Measurements from ENCODE around the gene NRCAM. TPM values are rescaled to one million over a fixed set of nuclear protein-coding genes. Genes with fewer than 3 reads are reported as not detected.

Gene NRCAM
- polyA plus RNA-seq, 3 donors: not detected

GRCh38 chr7:108299251-108299973 lies 156.8 kb downstream of the NRCAM start:
- Histone ChIP-seq H3K27ac (ENCODE audit: low read depth in 1 of 2, low read length in 2 of 2) (no peak overlapping the region), H3K4me3 (replicated peaks in 1 of 3; ENCODE audit: low read depth in 2 of 3, low read length in 3 of 3) (no peak overlapping the region), H4K20me1 (ENCODE audit: insufficient read depth, low read length) (no peaks in the 10 kb centered on the region), H3K9me3 (replicated peaks in 1 of 2; ENCODE audit: control insufficient read depth in 1 of 2, insufficient read depth in 1 of 2, low read length in 2 of 2) (no peaks in the 10 kb centered on the region), H2AFZ (ENCODE audit: insufficient read depth, low read depth, low read length, poor library complexity, severe bottlenecking) (no peak overlapping the region), H3K27me3 (ENCODE audit: control insufficient read depth in 2 of 2, insufficient read depth in 2 of 2, low read length in 2 of 2) (no peaks in the 10 kb centered on the region), H3K79me2 (ENCODE audit: insufficient read depth, low read length) (no peaks in the 10 kb centered on the region), H3K4me2 (replicated peaks; ENCODE audit: extremely low read depth, low read length, poor library complexity, severe bottlenecking) (no peak overlapping the region), H3K9ac (ENCODE audit: insufficient read depth, low read length, poor library complexity, severe bottlenecking) (no peak overlapping the region), H3K36me3 (replicated peaks in 1 of 2; ENCODE audit: control insufficient read depth in 1 of 2, insufficient read depth in 2 of 2, low read length in 2 of 2) (no peaks in the 10 kb centered on the region), H3K4me1 (ENCODE audit: control insufficient read depth in 1 of 2, insufficient read depth in 2 of 2, low read length in 2 of 2) (no peaks in the 10 kb centered on the region)
- Mint-ChIP-seq H3K9me3 (peaks cover 0 to 3% (median 1%) of the 10 kb centered on the region in 7 donors), H3K27ac (no peak overlapping the region), H3K27me3 (ENCODE audit: low read depth in 3 of 3) (peaks cover 0 to 4% (median 4%) of the 10 kb centered on the region in 3 donors), H3K4me1 (peaks cover 4% of the 10 kb centered on the region), H3K4me3 (no peak overlapping the region), H3K36me3 (no peaks in the 10 kb centered on the region)
- intact Hi-C loops (cut with micrococcal nuclease): no loop called here
- WGBS (ENCODE audit: insufficient coverage): 96% methylated on average over 3 of the region's 8 CpGs
- TF ChIP-seq CTCF (IDR thresholded peaks at IDR 0.05): no peak
- DNase-seq: no peak

- Histone ChIP-seq H3K9me3 (replicated peaks in 1 of 2; ENCODE audit: control insufficient read depth in 1 of 2, insufficient read depth in 1 of 2, low read length in 2 of 2) (no peaks in the 10 kb centered on the region), H3K27ac (ENCODE audit: low read depth in 1 of 2, low read length in 2 of 2) (no peak overlapping the region), H2AFZ (ENCODE audit: insufficient read depth, low read depth, low read length, poor library complexity, severe bottlenecking) (no peak overlapping the region), H3K79me2 (ENCODE audit: insufficient read depth, low read length) (no peaks in the 10 kb centered on the region), H3K4me2 (replicated peaks; ENCODE audit: extremely low read depth, low read length, poor library complexity, severe bottlenecking) (no peak overlapping the region), H3K36me3 (replicated peaks in 1 of 2; ENCODE audit: control insufficient read depth in 1 of 2, insufficient read depth in 2 of 2, low read length in 2 of 2) (no peaks in the 10 kb centered on the region), H3K9ac (ENCODE audit: insufficient read depth, low read length, poor library complexity, severe bottlenecking) (no peak overlapping the region), H3K4me3 (replicated peaks in 1 of 3; ENCODE audit: low read depth in 2 of 3, low read length in 3 of 3) (no peak overlapping the region), H3K4me1 (ENCODE audit: control insufficient read depth in 1 of 2, insufficient read depth in 2 of 2, low read length in 2 of 2) (no peaks in the 10 kb centered on the region), H4K20me1 (ENCODE audit: insufficient read depth, low read length) (no peaks in the 10 kb centered on the region), H3K27me3 (ENCODE audit: control insufficient read depth in 2 of 2, insufficient read depth in 2 of 2, low read length in 2 of 2) (no peaks in the 10 kb centered on the region)
- DNase-seq: no peak
- H3K4me3 Mint-ChIP-seq: no peak overlapping the region
- WGBS (ENCODE audit: insufficient coverage): no CpG with 5 or more reads among the region's 3 CpGs
- peaks cover 5% of the 10 kb centered on the region for H3K4me1 Mint-ChIP-seq
- H3K36me3 Mint-ChIP-seq: no peaks in the 10 kb centered on the region
- H3K9me3 Mint-ChIP-seq: peaks cover 0 to 2% (median 0%) of the 10 kb centered on the region in 7 donors
- peaks cover 0 to 3% (median 0%) of the 10 kb centered on the region in 3 donors for H3K27me3 Mint-ChIP-seq (ENCODE audit: low read depth in 3 of 3)
- no peak overlapping the region for H3K27ac Mint-ChIP-seq
- intact Hi-C loops (cut with micrococcal nuclease): no loop called here
- no peak for TF ChIP-seq CTCF (IDR thresholded peaks at IDR 0.05)
Measured at GRCh38 chr7:108296911-108297310, 159.3 kb downstream of the NRCAM start.

Measured in CD14-positive monocyte (primary cell).